HG03439 (cell line): ENCODE results near the gene MESP2.

Source experiments
- ATAC-seq: cut with Tn5 transposase; IDR thresholded peaks from one replicate; pipeline ENCODE4 v1.9.1; 2021; ENCODE audit warnings: mild to moderate bottlenecking, moderate library complexity; ENCODE audit not compliant: unreplicated experiment

The MESP2 gene

GRCh38 chr15:89776274-89777072 is at the start of gene MESP2:
TSS of gene MESP2 (plus strand) at chr15:89776332. CDS start at chr15:89776358, 26 bp downstream.
- ATAC-seq: peak; percentile 64

- no peak for ATAC-seq
Measured at GRCh38 chr15:89728254-89728653, 47.9 kb upstream of the MESP2 start.

- no peak for ATAC-seq
Measured at GRCh38 chr15:89731275-89731674, 44.9 kb upstream of the MESP2 start.

GRCh38 chr15:89732451-89733172 is 43.5 kb upstream of the MESP2 start:
- no peak for ATAC-seq

DNA sequence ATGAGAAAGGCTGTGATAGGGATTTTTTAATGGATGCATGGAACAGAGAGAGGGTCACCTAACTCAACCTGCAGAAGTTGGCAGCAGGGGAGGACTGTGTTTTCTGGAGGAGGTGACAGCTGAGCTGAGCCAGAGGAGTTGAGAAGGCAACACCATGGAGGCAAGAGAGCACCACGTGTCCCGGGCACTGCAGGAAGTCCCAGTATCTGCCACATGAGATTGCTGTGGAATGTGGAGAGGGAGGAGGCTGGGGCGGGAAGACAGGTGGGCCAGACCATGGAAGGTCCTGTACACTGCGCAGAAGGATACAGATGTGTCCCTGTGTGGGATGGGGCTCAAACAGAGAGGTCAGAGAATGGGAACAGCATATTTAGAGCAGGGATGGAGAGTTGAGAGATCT is 40.4 kb upstream of the MESP2 start:
- no peak for ATAC-seq

GRCh38 chr15:89740137-89740536 is 36.0 kb upstream of the MESP2 start:
- peak; percentile 79 for ATAC-seq

DNA sequence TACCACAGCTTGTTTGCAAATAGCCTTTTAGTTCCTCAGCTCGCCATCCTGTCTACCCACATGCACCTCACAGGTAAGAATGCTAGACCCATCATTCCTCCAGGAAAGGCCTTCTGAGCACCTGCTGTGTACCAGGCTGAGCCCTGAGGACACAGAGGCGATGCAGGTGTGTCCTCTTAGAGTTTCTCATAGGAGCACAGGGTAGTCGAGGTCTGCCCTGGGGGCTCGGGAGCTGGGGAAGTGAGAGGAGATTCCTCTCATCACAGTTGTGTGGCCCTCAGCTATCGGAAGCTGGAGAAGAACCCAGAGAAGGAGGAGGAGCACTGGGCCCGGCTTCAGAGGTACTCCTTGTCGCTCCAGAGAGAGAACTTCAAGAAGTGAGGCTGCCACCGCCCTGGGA is 33.1 kb upstream of the MESP2 start:
- no peak for ATAC-seq

DNA sequence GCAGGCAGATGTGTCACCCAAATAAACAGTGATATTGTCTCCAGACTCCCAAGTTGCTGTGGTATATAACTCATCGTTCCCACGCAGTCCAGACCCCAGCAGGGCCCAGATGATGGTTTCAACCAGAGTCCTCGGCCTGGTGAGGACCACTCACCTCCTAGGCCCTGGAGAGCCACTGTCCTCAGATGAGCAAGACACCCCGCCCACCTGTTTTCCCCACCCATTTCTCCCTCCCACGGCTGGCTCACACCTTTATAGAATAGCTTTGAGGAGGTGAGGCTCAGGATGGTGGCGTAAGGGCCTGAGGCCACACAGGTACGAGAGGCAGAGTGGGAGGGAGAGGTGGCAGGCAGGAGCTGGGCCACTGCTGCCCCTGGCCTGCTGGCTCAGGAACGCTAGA is 32.5 kb upstream of the MESP2 start:
- no peak for ATAC-seq

GRCh38 chr15:89745131-89745530 is 31.0 kb upstream of the MESP2 start:
- no peak for ATAC-seq

GRCh38 chr15:89745768-89746167 is 30.4 kb upstream of the MESP2 start:
- ATAC-seq: no peak

DNA sequence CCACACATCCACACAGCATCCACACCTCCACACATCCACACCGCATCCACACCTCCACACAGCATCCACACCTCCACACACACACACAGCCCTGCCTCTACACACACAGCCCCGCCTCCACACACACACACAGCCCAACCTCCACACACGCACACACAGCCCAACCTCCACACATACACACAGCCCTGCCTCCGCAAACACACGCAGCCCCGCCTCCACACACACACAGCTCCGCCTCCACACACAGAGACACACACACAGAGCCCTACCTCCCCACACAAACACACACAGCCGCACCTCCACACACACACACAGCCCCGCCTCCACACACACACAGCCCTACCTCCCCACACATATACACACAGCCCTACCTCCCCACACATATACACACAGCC is 29.7 kb upstream of the MESP2 start:
- no peak for ATAC-seq

DNA sequence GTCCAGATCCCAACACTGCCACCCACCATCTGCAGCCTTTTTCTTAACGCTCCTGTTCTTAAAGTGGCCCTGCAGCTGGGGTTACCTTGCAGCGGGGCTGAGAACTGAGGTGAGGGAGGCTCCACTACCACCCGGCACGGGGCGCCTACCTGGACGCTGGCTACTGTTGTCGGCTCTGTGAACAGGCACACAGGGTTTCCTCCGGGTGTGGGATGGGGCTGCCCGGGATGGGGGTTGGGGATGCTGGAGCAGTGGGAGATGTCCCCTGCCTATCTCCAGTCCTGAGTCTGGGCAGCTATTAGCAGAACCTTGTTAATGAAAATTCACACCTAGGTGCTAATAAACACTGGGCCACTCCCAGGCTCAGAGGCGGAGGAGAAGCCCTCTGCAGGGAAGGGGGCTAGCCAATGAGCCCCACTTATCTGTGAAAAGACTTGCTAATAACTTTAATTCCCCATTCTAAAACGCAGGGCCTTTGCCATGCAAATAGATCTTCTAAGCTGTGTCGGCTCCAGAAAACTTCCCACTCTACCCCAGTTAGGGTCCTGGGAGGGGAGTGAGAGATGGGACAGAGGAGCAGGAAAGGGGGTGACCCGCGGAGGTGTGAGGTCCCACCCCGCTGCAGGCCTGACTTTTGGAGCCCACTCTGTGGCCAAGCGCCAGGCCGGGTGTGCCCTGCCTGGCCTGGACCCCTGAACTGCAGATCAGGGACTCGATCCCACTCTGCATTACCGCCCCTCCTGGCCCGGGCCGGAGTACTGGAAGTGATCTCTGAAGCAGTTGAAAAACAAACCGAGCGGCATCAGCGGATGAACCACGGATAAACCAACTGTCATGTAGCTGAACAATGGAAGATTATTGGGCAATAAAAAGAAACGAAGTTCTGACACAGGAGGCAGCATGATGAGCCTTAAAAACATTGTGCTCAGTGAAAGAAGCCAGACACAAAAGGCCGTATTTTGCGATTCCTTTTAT is 28.1 kb upstream of the MESP2 start:
- no peak for ATAC-seq

DNA sequence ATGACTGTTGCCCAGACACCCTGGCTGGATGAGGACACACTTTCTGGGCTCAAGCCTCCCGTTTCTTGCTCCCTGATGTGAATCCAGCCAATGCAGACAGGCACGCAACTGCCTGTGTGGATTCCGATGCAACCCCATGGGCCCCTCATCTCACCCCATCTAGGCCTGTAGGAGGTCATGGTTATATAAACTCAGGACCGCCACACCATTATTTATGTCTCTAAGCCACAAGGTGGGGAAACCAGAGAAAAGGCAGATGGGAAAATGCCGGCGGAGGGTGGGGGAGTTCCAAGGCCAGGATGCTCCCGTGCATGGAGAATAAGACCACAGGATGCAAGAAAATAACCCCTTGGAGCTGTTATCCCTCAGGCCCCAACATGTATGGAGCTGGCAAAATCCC is 27.1 kb upstream of the MESP2 start:
- no peak for ATAC-seq

GRCh38 chr15:89749526-89749925 is 26.6 kb upstream of the MESP2 start:
- no peak for ATAC-seq

DNA sequence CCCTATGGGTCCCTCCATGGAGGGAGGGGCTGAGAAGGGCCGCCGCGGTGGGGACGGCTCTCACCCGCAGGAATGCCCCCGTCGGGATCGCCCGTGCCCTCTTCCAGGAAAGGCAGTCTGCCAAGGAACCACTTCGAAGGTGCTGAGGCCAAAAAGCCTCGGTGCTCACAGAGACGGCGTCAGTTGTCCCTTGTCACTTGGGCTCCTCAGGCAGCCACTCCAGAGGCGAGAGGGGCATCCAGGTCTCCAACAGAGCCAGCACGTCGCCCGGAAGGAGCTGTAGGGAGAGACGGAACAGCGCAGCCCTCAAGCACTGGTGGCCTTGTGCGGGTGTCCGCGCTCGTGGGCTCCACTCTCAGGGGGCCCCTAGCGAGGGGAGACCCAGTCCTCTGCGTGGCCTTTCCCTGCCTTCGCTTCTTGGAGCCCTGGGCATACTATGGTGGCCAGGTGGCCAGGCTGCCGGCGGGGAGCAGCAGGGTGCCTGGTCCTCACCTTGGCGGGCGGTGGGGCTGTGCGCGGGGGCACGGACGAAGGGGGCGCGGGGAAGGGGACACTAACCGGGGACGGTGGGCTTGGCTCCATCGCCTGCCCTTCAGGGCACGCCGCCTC is 26.1 kb upstream of the MESP2 start:
- no peak for ATAC-seq

GRCh38 chr15:89750560-89751542 is 25.3 kb upstream of the MESP2 start, which contains the start of gene MESP1:
TSS of gene MESP1 (minus strand) at chr15:89751249. CDS start at chr15:89751231, 18 bp downstream.
- peak; percentile 96 for ATAC-seq

DNA sequence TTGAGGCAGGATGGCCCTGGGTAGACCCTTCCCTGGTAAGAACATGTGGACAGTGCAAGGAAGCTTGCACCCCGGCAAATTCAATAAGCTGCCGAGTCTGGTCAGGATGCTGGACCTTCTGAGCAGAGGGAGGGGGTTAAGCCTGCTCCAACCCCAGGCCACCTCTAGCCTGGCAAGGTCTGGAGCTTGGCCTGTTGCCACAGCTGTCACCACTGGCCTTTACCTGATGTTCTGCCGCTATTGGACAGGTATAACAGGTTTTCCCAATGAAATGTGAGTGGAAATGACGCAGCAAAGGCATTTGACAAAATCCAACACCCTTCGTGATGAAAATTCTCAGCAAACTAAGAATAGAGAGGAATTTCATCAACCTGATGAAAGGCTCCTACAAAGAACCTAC is 24.4 kb upstream of the MESP2 start:
- no peak for ATAC-seq

DNA sequence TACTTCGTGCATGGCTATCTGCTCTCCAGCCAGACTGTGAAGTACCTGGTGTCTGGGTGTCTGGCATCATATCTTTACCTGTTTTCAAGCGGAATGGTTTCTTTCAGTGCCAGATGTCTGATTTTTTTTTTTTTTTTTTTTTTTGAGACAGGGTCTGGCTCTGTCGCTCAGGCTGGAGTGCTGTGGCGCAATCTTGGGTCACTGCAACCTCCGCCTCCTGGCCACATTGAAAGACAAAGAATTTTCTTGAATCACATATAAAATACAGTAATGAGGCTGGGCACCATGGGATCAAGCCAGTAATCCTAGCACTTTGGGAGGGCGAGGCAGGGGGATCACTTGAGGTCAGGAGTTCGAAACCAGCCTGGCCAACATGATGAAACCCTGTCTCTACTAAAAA is 22.3 kb upstream of the MESP2 start:
- no peak for ATAC-seq

DNA sequence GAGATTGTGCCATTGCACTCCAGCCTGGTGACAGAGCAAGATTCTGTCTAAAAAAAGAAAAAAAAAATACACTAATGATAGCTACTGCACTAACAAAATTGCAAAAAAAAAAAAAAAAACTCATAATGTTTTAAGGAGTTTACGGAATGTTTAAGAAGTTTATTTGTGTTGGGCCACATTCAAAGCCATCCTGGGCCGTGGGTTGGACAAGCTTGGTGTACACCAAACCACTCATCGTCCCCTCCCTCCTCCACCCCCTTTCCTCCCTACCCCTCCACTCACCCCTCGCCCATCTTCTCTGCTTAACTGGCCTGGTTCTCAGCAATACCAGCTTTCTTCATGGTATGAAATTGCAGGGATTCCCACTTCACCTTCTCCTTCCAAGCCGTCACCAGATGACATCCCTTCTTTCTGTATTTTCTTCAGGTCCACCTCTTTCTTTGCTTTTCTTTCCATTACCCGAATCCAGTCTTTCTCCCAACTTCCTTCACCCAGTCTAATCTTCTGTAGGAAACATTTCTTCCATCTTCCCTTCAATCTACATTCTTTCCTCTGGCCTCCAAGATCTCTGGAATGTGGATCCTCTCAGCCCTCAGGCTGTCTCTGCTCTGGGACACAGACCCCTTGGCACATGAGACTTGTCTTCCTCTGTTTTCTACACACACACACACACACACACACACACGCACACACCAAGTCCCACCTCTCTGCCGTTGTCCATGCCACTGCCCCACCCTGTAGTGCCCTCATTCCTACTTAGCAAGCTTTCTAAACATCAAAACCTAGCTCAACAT is 21.6 kb upstream of the MESP2 start:
- no peak for ATAC-seq
